ENCODE data around the gene SENP1.

SENP1 gene

GRCh38 chr12:48074266-48074665, 31.6 kb downstream of the SENP1 start:
- no peak for TF ChIP-seq ZNF274 (IDR thresholded peaks at IDR 0.05; ENCODE audit: low read depth, low read length)
- TF ChIP-seq SUZ12 (IDR thresholded peaks at IDR 0.05; ENCODE audit: extremely low read depth, insufficient read depth, insufficient read length), result no peak
- no peak for TF ChIP-seq YY1 (IDR thresholded peaks at IDR 0.05; ENCODE audit: insufficient read depth, insufficient read length)
- Histone ChIP-seq H3K4me3 (ENCODE audit: insufficient read length, low read depth) (no peak overlapping the region), H3K36me3 (ENCODE audit: insufficient read depth, insufficient read length, low read length) (peaks cover 46% of the 10 kb centered on the region), H3K4me1 (ENCODE audit: insufficient read depth, insufficient read length) (no peaks in the 10 kb centered on the region), H3K9me3 (ENCODE audit: insufficient read depth, low read length) (no peaks in the 10 kb centered on the region), H3K9ac (ENCODE audit: insufficient read length, low read depth) (no peak overlapping the region), H3K27me3 (ENCODE audit: insufficient read depth, insufficient read length) (no peaks in the 10 kb centered on the region)
- DNase-seq (ENCODE audit: low read depth, low spot score), result no peak

GRCh38 chr12:48072266-48072665, 33.6 kb downstream of the SENP1 start:
- Histone ChIP-seq H3K36me3 (ENCODE audit: insufficient read depth, insufficient read length, low read length) (peaks cover 60% of the 10 kb centered on the region), H3K4me3 (ENCODE audit: insufficient read length, low read depth) (no peak overlapping the region), H3K4me1 (ENCODE audit: insufficient read depth, insufficient read length) (no peaks in the 10 kb centered on the region), H3K9me3 (ENCODE audit: insufficient read depth, low read length) (no peaks in the 10 kb centered on the region), H3K9ac (ENCODE audit: insufficient read length, low read depth) (no peak overlapping the region), H3K27me3 (ENCODE audit: insufficient read depth, insufficient read length) (no peaks in the 10 kb centered on the region)
- no peak for DNase-seq (ENCODE audit: low read depth, low spot score)
- TF ChIP-seq YY1 (IDR thresholded peaks at IDR 0.05; ENCODE audit: insufficient read depth, insufficient read length), result no peak
- TF ChIP-seq ZNF274 (IDR thresholded peaks at IDR 0.05; ENCODE audit: low read depth, low read length), result no peak
- no peak for TF ChIP-seq SUZ12 (IDR thresholded peaks at IDR 0.05; ENCODE audit: extremely low read depth, insufficient read depth, insufficient read length)

GRCh38 chr12:48071808-48072207, 34.1 kb downstream of the SENP1 start:
- no peaks in the 10 kb centered on the region for H3K4me1 ChIP-seq (ENCODE audit: insufficient read depth, insufficient read length)
- no peak overlapping the region for H3K4me3 ChIP-seq (ENCODE audit: insufficient read length, low read depth)
- H3K9ac ChIP-seq (ENCODE audit: insufficient read length, low read depth), result no peak overlapping the region
- H3K36me3 ChIP-seq (ENCODE audit: insufficient read depth, insufficient read length, low read length), result peaks cover 64% of the 10 kb centered on the region
- no peak for DNase-seq (ENCODE audit: low read depth, low spot score)
- no peaks in the 10 kb centered on the region for H3K9me3 ChIP-seq (ENCODE audit: insufficient read depth, low read length)
- H3K27me3 ChIP-seq (ENCODE audit: insufficient read depth, insufficient read length), result no peaks in the 10 kb centered on the region
- no peak for TF ChIP-seq ZNF274 (IDR thresholded peaks at IDR 0.05; ENCODE audit: low read depth, low read length)
- TF ChIP-seq SUZ12 (IDR thresholded peaks at IDR 0.05; ENCODE audit: extremely low read depth, insufficient read depth, insufficient read length), result no peak
- no peak for TF ChIP-seq YY1 (IDR thresholded peaks at IDR 0.05; ENCODE audit: insufficient read depth, insufficient read length)

- TF ChIP-seq SUZ12 (IDR thresholded peaks at IDR 0.05; ENCODE audit: extremely low read depth, insufficient read depth, insufficient read length), result no peak
- no peak for TF ChIP-seq ZNF274 (IDR thresholded peaks at IDR 0.05; ENCODE audit: low read depth, low read length)
- no peak for TF ChIP-seq YY1 (IDR thresholded peaks at IDR 0.05; ENCODE audit: insufficient read depth, insufficient read length)
- no peaks in the 10 kb centered on the region for H3K27me3 ChIP-seq (ENCODE audit: insufficient read depth, insufficient read length)
- no peak overlapping the region for H3K9ac ChIP-seq (ENCODE audit: insufficient read length, low read depth)
- H3K36me3 ChIP-seq (ENCODE audit: insufficient read depth, insufficient read length, low read length), result peaks cover 72% of the 10 kb centered on the region
- no peak overlapping the region for H3K4me3 ChIP-seq (ENCODE audit: insufficient read length, low read depth)
- H3K9me3 ChIP-seq (ENCODE audit: insufficient read depth, low read length), result no peaks in the 10 kb centered on the region
- no peaks in the 10 kb centered on the region for H3K4me1 ChIP-seq (ENCODE audit: insufficient read depth, insufficient read length)
- DNase-seq (ENCODE audit: low read depth, low spot score), result no peak
Observed at GRCh38 chr12:48070731-48071130, 35.1 kb downstream of the SENP1 start.

- H3K27me3 ChIP-seq (ENCODE audit: insufficient read depth, insufficient read length), result no peaks in the 10 kb centered on the region
- H3K4me3 ChIP-seq (ENCODE audit: insufficient read length, low read depth), result no peak overlapping the region
- H3K36me3 ChIP-seq (ENCODE audit: insufficient read depth, insufficient read length, low read length), result peaks cover 79% of the 10 kb centered on the region
- H3K4me1 ChIP-seq (ENCODE audit: insufficient read depth, insufficient read length), result no peaks in the 10 kb centered on the region
- no peaks in the 10 kb centered on the region for H3K9me3 ChIP-seq (ENCODE audit: insufficient read depth, low read length)
- H3K9ac ChIP-seq (ENCODE audit: insufficient read length, low read depth), result no peak overlapping the region
- no peak for DNase-seq (ENCODE audit: low read depth, low spot score)
- TF ChIP-seq SUZ12 (IDR thresholded peaks at IDR 0.05; ENCODE audit: extremely low read depth, insufficient read depth, insufficient read length) (no peak), ZNF274 (IDR thresholded peaks at IDR 0.05; ENCODE audit: low read depth, low read length) (no peak)
Observed at GRCh38 chr12:48070033-48070432, 35.8 kb downstream of the SENP1 start.

- peaks cover 80% of the 10 kb centered on the region for H3K36me3 ChIP-seq (ENCODE audit: insufficient read depth, insufficient read length, low read length)
- H3K27me3 ChIP-seq (ENCODE audit: insufficient read depth, insufficient read length), result no peaks in the 10 kb centered on the region
- H3K4me3 ChIP-seq (ENCODE audit: insufficient read length, low read depth), result no peak overlapping the region
- no peak for DNase-seq (ENCODE audit: low read depth, low spot score)
- H3K9me3 ChIP-seq (ENCODE audit: insufficient read depth, low read length), result no peaks in the 10 kb centered on the region
- H3K4me1 ChIP-seq (ENCODE audit: insufficient read depth, insufficient read length), result no peaks in the 10 kb centered on the region
- H3K9ac ChIP-seq (ENCODE audit: insufficient read length, low read depth), result no peak overlapping the region
- no peak for TF ChIP-seq YY1 (IDR thresholded peaks at IDR 0.05; ENCODE audit: insufficient read depth, insufficient read length)
Observed at GRCh38 chr12:48069241-48069640, 36.6 kb downstream of the SENP1 start.

- peaks cover 80% of the 10 kb centered on the region for H3K36me3 ChIP-seq (ENCODE audit: insufficient read depth, insufficient read length, low read length)
Observed at GRCh38 chr12:48068457-48068856, 37.4 kb downstream of the SENP1 start.

More at GRCh38 chr12:48068457-48068856, 37.4 kb downstream of the SENP1 start:
- Histone ChIP-seq H3K9me3 (ENCODE audit: insufficient read depth, low read length) (no peaks in the 10 kb centered on the region), H3K27me3 (ENCODE audit: insufficient read depth, insufficient read length) (no peaks in the 10 kb centered on the region), H3K9ac (ENCODE audit: insufficient read length, low read depth) (no peak overlapping the region), H3K4me1 (ENCODE audit: insufficient read depth, insufficient read length) (no peaks in the 10 kb centered on the region), H3K4me3 (ENCODE audit: insufficient read length, low read depth) (no peak overlapping the region)
- no peak for DNase-seq (ENCODE audit: low read depth, low spot score)
- TF ChIP-seq ZNF274 (IDR thresholded peaks at IDR 0.05; ENCODE audit: low read depth, low read length) (no peak), YY1 (IDR thresholded peaks at IDR 0.05; ENCODE audit: insufficient read depth, insufficient read length) (no peak), SUZ12 (IDR thresholded peaks at IDR 0.05; ENCODE audit: extremely low read depth, insufficient read depth, insufficient read length) (no peak)

All from NT2/D1 (cell line).